ENCODE results near the gene XAF1. TPM values are rescaled to one million over a fixed set of nuclear protein-coding genes. Genes with fewer than 3 reads are reported as not detected.
A peak's percentile ranks its signal among the peaks of the same experiment; 100 is the strongest.

The XAF1 gene
- total and polyA plus RNA-seq, 2 experiments from 2014 or later: not detected

DNA sequence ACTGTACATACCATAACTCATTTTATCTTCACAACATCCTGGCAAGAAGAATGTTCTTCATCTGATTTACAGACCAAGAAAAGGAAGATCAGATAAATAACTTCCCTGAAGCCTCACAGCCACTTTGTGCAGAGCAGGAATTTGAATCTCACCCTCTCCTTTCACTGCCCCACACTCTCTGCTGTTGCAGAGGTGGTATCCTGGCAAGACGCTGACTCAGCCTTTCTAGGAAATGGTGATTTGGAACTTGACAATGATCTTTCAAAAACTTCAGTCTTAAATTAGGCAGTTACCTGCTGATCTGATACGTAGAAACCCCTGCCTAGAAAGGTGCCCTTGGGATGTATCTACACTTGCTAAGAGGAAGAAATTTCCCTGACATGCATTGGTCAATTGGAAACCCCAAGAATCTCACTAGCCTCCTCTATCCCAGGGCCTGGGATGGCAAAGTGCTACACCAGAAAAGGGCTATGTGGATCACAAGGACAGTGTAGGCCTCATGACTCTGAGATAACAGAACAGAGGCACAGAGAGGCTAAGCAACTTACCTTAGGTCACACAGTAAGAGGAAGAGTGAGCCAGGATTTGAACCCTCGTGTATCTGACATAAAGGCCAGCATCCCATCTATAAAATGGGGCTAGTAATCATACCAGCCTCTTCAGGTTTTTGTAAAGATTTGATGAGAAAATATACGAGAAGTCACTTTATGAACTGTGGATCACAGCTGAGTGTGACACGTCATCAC, 38.1 kb downstream of the XAF1 start:
- H3K36me3 ChIP-seq (ENCODE audit: insufficient read depth): no peaks in the 10 kb centered on the region
- H3K4me2 ChIP-seq: no peak overlapping the region
- H3K27me3 Mint-ChIP-seq (ENCODE audit: insufficient read depth, low read depth, poor library complexity): peaks cover 3% of the 10 kb centered on the region
- no peak overlapping the region for H3K4me3 ChIP-seq
- no peaks in the 10 kb centered on the region for H3F3A ChIP-seq (replicated peaks; ENCODE audit: low read depth)
- no peaks in the 10 kb centered on the region for H3K27me3 ChIP-seq (ENCODE audit: insufficient read depth)
- DNase-seq (ENCODE audit: low spot score): no peak
- no peaks in the 10 kb centered on the region for H3K36me3 Mint-ChIP-seq (ENCODE audit: low read depth)
- H3K4me1 Mint-ChIP-seq: peaks cover 5% of the 10 kb centered on the region; the same call in 2 of the 3 replicates
- no peaks in the 10 kb centered on the region for H3K79me2 ChIP-seq (replicated peaks; ENCODE audit: insufficient read depth)
- no peak for ATAC-seq
- H3K9me2 ChIP-seq (ENCODE audit: insufficient read depth): no peaks in the 10 kb centered on the region
- H3K27ac Mint-ChIP-seq: no peak overlapping the region; the same call in 1 of the 2 replicates
- H4K20me1 ChIP-seq (replicated peaks; ENCODE audit: insufficient read depth): no peaks in the 10 kb centered on the region
- H3K4me1 ChIP-seq (ENCODE audit: insufficient read depth): peaks cover 3% of the 10 kb centered on the region; the same call in 1 of the 2 replicates
- H3K27ac ChIP-seq (ENCODE audit: low read depth): no peak overlapping the region
- 0 out of 2 replicates have a peak overlapping the region, but pooled peaks have one; percentile 12 for H2AFZ ChIP-seq
- no peak overlapping the region for H3K4me3 Mint-ChIP-seq
- H3K9me3 Mint-ChIP-seq: no peaks in the 10 kb centered on the region
- TF ChIP-seq, protein P1, sequence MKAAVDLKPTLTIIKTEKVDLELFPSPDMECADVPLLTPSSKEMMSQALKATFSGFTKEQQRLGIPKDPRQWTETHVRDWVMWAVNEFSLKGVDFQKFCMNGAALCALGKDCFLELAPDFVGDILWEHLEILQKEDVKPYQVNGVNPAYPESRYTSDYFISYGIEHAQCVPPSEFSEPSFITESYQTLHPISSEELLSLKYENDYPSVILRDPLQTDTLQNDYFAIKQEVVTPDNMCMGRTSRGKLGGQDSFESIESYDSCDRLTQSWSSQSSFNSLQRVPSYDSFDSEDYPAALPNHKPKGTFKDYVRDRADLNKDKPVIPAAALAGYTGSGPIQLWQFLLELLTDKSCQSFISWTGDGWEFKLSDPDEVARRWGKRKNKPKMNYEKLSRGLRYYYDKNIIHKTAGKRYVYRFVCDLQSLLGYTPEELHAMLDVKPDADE (IDR thresholded peaks at IDR 0.05): no peak
- no peak for TF ChIP-seq JUNB (IDR thresholded peaks at IDR 0.05; ENCODE audit: unreplicated experiment)
- TF ChIP-seq ZNF114 (CRISPR knock-in tag; IDR thresholded peaks at IDR 0.05): no peak
- no peak for TF ChIP-seq EZH2phosphoT487 (IDR thresholded peaks at IDR 0.05; ENCODE audit: unreplicated experiment)
- no peak for TF ChIP-seq EZH2 (IDR thresholded peaks at IDR 0.05; ENCODE audit: low read depth, unreplicated experiment)
- TF ChIP-seq CREB1 (CRISPR knock-in tag; IDR thresholded peaks at IDR 0.05; ENCODE audit: low read depth): no peak
- no peak for TF ChIP-seq STAT1 (IDR thresholded peaks at IDR 0.05; ENCODE audit: unreplicated experiment)
- no peak for TF ChIP-seq NANOG (IDR thresholded peaks at IDR 0.05; ENCODE audit: borderline replicate concordance)

- no peak overlapping the region for H3K4me3 ChIP-seq
- peaks cover 15% of the 10 kb centered on the region for H3K4me1 ChIP-seq (ENCODE audit: insufficient read depth)
- H3K36me3 ChIP-seq (ENCODE audit: insufficient read depth): no peaks in the 10 kb centered on the region
- H3K79me2 ChIP-seq (replicated peaks; ENCODE audit: insufficient read depth): no peaks in the 10 kb centered on the region
- ATAC-seq (no peak), DNase-seq (ENCODE audit: low spot score) (no peak)
- peaks cover 24% of the 10 kb centered on the region for H3K4me1 Mint-ChIP-seq
- no peak overlapping the region for H3K4me3 Mint-ChIP-seq
- TF ChIP-seq, protein P2, sequence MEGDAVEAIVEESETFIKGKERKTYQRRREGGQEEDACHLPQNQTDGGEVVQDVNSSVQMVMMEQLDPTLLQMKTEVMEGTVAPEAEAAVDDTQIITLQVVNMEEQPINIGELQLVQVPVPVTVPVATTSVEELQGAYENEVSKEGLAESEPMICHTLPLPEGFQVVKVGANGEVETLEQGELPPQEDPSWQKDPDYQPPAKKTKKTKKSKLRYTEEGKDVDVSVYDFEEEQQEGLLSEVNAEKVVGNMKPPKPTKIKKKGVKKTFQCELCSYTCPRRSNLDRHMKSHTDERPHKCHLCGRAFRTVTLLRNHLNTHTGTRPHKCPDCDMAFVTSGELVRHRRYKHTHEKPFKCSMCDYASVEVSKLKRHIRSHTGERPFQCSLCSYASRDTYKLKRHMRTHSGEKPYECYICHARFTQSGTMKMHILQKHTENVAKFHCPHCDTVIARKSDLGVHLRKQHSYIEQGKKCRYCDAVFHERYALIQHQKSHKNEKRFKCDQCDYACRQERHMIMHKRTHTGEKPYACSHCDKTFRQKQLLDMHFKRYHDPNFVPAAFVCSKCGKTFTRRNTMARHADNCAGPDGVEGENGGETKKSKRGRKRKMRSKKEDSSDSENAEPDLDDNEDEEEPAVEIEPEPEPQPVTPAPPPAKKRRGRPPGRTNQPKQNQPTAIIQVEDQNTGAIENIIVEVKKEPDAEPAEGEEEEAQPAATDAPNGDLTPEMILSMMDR (conservative IDR thresholded peaks at IDR 0.05; ENCODE audit: low read depth in 2 of 2): no peak
- TF ChIP-seq, protein P1 (IDR thresholded peaks at IDR 0.05): no peak
- TF ChIP-seq EZH2 (IDR thresholded peaks at IDR 0.05; ENCODE audit: low read depth, unreplicated experiment) (no peak), EZH2phosphoT487 (IDR thresholded peaks at IDR 0.05; ENCODE audit: unreplicated experiment) (no peak), ZNF114 (CRISPR knock-in tag; IDR thresholded peaks at IDR 0.05) (no peak), ZNF331 (CRISPR knock-in tag; IDR thresholded peaks at IDR 0.05; ENCODE audit: low read depth) (no peak), JUNB (IDR thresholded peaks at IDR 0.05; ENCODE audit: unreplicated experiment) (no peak), POLR2AphosphoS5 (IDR thresholded peaks at IDR 0.05; ENCODE audit: low read depth) (no peak), NANOG (IDR thresholded peaks at IDR 0.05; ENCODE audit: borderline replicate concordance) (no peak), CREB1 (CRISPR knock-in tag; IDR thresholded peaks at IDR 0.05; ENCODE audit: low read depth) (no peak)
- TF ChIP-seq, protein P3, sequence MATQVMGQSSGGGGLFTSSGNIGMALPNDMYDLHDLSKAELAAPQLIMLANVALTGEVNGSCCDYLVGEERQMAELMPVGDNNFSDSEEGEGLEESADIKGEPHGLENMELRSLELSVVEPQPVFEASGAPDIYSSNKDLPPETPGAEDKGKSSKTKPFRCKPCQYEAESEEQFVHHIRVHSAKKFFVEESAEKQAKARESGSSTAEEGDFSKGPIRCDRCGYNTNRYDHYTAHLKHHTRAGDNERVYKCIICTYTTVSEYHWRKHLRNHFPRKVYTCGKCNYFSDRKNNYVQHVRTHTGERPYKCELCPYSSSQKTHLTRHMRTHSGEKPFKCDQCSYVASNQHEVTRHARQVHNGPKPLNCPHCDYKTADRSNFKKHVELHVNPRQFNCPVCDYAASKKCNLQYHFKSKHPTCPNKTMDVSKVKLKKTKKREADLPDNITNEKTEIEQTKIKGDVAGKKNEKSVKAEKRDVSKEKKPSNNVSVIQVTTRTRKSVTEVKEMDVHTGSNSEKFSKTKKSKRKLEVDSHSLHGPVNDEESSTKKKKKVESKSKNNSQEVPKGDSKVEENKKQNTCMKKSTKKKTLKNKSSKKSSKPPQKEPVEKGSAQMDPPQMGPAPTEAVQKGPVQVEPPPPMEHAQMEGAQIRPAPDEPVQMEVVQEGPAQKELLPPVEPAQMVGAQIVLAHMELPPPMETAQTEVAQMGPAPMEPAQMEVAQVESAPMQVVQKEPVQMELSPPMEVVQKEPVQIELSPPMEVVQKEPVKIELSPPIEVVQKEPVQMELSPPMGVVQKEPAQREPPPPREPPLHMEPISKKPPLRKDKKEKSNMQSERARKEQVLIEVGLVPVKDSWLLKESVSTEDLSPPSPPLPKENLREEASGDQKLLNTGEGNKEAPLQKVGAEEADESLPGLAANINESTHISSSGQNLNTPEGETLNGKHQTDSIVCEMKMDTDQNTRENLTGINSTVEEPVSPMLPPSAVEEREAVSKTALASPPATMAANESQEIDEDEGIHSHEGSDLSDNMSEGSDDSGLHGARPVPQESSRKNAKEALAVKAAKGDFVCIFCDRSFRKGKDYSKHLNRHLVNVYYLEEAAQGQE (IDR thresholded peaks at IDR 0.05; ENCODE audit: unreplicated experiment): no peak
- no peak overlapping the region for H3K27ac ChIP-seq (ENCODE audit: low read depth)
- no peaks in the 10 kb centered on the region for H3K27me3 ChIP-seq (ENCODE audit: insufficient read depth)
- H3K4me2 ChIP-seq: no peak overlapping the region
- H3K36me3 Mint-ChIP-seq (ENCODE audit: low read depth): no peaks in the 10 kb centered on the region
- H3F3A ChIP-seq (replicated peaks; ENCODE audit: low read depth): no peaks in the 10 kb centered on the region
- H4K20me1 ChIP-seq (replicated peaks; ENCODE audit: insufficient read depth): no peaks in the 10 kb centered on the region
- no peak overlapping the region for H2AFZ ChIP-seq
- H3K9me3 Mint-ChIP-seq: no peaks in the 10 kb centered on the region
- peaks cover 11% of the 10 kb centered on the region; the same call in 1 of the 2 replicates for H3K9me2 ChIP-seq (ENCODE audit: insufficient read depth)
- H3K27ac Mint-ChIP-seq: no peak overlapping the region
- H3K27me3 Mint-ChIP-seq (ENCODE audit: insufficient read depth, low read depth, poor library complexity): peaks cover 2% of the 10 kb centered on the region
Measured at GRCh38 chr17:6796017-6796886, 40.4 kb downstream of the XAF1 start.
